ENCODE data around the gene TAAR8.

- TF ChIP-seq EZH2 (IDR thresholded peaks at IDR 0.05) (no peak), CTCF (IDR thresholded peaks at IDR 0.05) (no peak), EZH2phosphoT487 (IDR thresholded peaks at IDR 0.05) (no peak)
Observed at GRCh38 chr6:132527791-132528190, 24.7 kb upstream of the TAAR8 start.

Measured in neural progenitor cell (in vitro differentiated cells).